Panc1 (cell line): ENCODE results near the gene PRKCB. TPM values are rescaled to one million over a fixed set of nuclear protein-coding genes. Genes with fewer than 3 reads are reported as not detected.

ENCODE experiments used
- ATAC-seq: fragments of 200-7000 bp; cut with Tn5 transposase; 2 replicates; pipeline ENCODE4 v1.9.1; 2020; ENCODE audit warnings: mild to moderate bottlenecking, moderate library complexity
- BruUV-seq: library from RNA; stranded (reverse); fragments of 400-500 nt; replicated peaks from 2 replicates; lab custom pipeline; 2021; lab: Mats Ljungman, UMichigan
- CTCF ChIA-PET: fragments of 300-600 bp; sonication (Branson Sonifier 250); formaldehyde crosslinking; loops from one replicate; lab custom pipeline; 2022; ENCODE audit warnings: antibody characterized with exemption; lab: Charles Lee
- POLR2A ChIA-PET: fragments of 300-600 bp; sonication (Branson Sonifier 250); formaldehyde crosslinking; loops from one replicate; lab custom pipeline; 2022; ENCODE audit warnings: antibody characterized with exemption; lab: Charles Lee
- DNase-seq: peaks from one replicate; pipeline ENCODE4 v3.0.0-alpha.2; 2010; ENCODE audit warnings: low read depth, low spot score
- H3K27ac ChIP-seq: 2 replicates; pipeline ENCODE4 v1.5.1; 2011; ENCODE audit warnings: mild to moderate bottlenecking, low read length, inconsistent platforms
- H3K27me3 ChIP-seq: fragments of 200-500 bp; sonication (Bioruptor generic); 2 replicates; pipeline ENCODE4 v1.6.0; 2014; ENCODE audit warnings: low read length, inconsistent platforms; ENCODE audit not compliant: control insufficient read depth, insufficient read depth
- H3K36me3 ChIP-seq: fragments of 200-500 bp; sonication (Bioruptor generic); 2 replicates; pipeline ENCODE4 v1.5.1; 2014; ENCODE audit warnings: inconsistent platforms, mild to moderate bottlenecking, low read length, moderate library complexity; ENCODE audit not compliant: control insufficient read depth, insufficient read depth
- H3K4me1 ChIP-seq: 2 replicates; pipeline ENCODE4 v1.5.1; 2011; ENCODE audit warnings: inconsistent platforms, mild to moderate bottlenecking, low read length, moderate library complexity; ENCODE audit not compliant: control insufficient read depth, insufficient read depth
- H3K4me3 ChIP-seq, 2 experiments: 2 replicates each; pipeline ENCODE4 v1.5.1; 2011 to 2012; ENCODE audit warnings: low read depth in 2 of 2, low read length in 2 of 2, mild to moderate bottlenecking in 2 of 2, inconsistent platforms in 1 of 2, moderate library complexity in 1 of 2
- H3K9me3 ChIP-seq: fragments of 200-500 bp; sonication (Bioruptor generic); 2 replicates; pipeline ENCODE4 v1.5.1; 2014; ENCODE audit warnings: low read depth, mild to moderate bottlenecking, inconsistent platforms, low read length, moderate library complexity; ENCODE audit not compliant: control insufficient read depth, insufficient read depth
- POLR2AphosphoS5 ChIP-seq: IDR thresholded peaks from 2 replicates; pipeline ENCODE4 v1.6.1; 2012; ENCODE audit warnings: mild to moderate bottlenecking, low read depth, low read length, moderate library complexity
- SIN3A ChIP-seq: IDR thresholded peaks from 2 replicates; pipeline ENCODE4 v1.6.1; 2012; ENCODE audit warnings: low read depth, mild to moderate bottlenecking, low read length, moderate library complexity, borderline replicate concordance; ENCODE audit not compliant: insufficient read depth
- TCF7L2 ChIP-seq: IDR thresholded peaks from 2 replicates; pipeline ENCODE4 v1.6.1; 2011; ENCODE audit warnings: mild to moderate bottlenecking, low read depth, low read length, inconsistent platforms
- in situ Hi-C: cut with HindIII; loops from 2 replicates; pipeline ENCODE4 v1.10.0; 2016; ENCODE audit warnings: low sequenced_read_pairs, low pct_unique_long_range_greater_than_20kb
- intact Hi-C: fragments of 100-400 bp; cut with micrococcal nuclease; formaldehyde crosslinking; loops from one replicate; pipeline ENCODE4 v1.10.0; 2022; ENCODE audit not compliant: unreplicated experiment
- total RNA-seq: library from RNA; stranded (reverse); gene quantifications from one replicate; pipeline ENCODE4 v1.2.1, GENCODE V29; 2021; ENCODE audit not compliant: unreplicated experiment
- TF ChIP-seq, protein P1 (sequence below): fragments of 450-650 bp; IDR thresholded peaks from 2 replicates; pipeline ENCODE4 v1.5.1; 2017; ENCODE audit warnings: mild to moderate bottlenecking
- TF ChIP-seq, protein P2 (sequence below), 2 experiments: IDR thresholded peaks; 2 replicates each; pipeline ENCODE4 v1.6.1; 2011 to 2012; ENCODE audit warnings: low read depth in 2 of 2, control low read depth in 1 of 2, low read length in 1 of 2, mild to moderate bottlenecking in 1 of 2, moderate library complexity in 1 of 2; ENCODE audit not compliant: insufficient read depth in 1 of 2

Gene PRKCB
- total RNA-seq, 1 experiment from 2014 or later = 0.41 TPM

DNA sequence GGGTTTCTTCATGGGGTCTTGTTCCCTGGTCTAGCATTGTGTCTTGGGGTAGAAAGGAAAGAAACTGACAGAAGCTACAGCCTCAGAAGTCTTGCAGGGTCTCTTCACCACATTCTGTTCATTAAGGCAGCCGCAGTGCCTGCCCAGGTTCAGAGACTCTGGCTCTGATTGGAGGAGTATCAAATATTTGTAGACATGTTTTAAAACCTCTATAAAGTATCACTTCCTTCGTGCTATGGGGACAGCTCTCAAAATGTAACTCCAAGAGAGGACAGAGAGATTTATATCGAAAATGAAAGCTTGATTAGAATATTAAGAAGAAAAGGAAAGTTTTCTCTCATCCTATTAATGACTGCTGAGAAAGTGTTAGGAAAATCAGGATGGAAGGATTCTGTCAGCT lies 313.3 kb downstream of the PRKCB start:
- H3K9me3 ChIP-seq = no peaks in the 10 kb centered on the region
- H3K4me3 ChIP-seq = no peak overlapping the region
- peaks cover 9% of the 10 kb centered on the region for H3K27me3 ChIP-seq
- DNase-seq (no peak), ATAC-seq (no peak)
- no peak for TF ChIP-seq SIN3A
- TF ChIP-seq TCF7L2 = no peak
- TF ChIP-seq POLR2AphosphoS5 = no peak
- TF ChIP-seq, protein P1, sequence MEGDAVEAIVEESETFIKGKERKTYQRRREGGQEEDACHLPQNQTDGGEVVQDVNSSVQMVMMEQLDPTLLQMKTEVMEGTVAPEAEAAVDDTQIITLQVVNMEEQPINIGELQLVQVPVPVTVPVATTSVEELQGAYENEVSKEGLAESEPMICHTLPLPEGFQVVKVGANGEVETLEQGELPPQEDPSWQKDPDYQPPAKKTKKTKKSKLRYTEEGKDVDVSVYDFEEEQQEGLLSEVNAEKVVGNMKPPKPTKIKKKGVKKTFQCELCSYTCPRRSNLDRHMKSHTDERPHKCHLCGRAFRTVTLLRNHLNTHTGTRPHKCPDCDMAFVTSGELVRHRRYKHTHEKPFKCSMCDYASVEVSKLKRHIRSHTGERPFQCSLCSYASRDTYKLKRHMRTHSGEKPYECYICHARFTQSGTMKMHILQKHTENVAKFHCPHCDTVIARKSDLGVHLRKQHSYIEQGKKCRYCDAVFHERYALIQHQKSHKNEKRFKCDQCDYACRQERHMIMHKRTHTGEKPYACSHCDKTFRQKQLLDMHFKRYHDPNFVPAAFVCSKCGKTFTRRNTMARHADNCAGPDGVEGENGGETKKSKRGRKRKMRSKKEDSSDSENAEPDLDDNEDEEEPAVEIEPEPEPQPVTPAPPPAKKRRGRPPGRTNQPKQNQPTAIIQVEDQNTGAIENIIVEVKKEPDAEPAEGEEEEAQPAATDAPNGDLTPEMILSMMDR = no peak
- TF ChIP-seq, protein P2, sequence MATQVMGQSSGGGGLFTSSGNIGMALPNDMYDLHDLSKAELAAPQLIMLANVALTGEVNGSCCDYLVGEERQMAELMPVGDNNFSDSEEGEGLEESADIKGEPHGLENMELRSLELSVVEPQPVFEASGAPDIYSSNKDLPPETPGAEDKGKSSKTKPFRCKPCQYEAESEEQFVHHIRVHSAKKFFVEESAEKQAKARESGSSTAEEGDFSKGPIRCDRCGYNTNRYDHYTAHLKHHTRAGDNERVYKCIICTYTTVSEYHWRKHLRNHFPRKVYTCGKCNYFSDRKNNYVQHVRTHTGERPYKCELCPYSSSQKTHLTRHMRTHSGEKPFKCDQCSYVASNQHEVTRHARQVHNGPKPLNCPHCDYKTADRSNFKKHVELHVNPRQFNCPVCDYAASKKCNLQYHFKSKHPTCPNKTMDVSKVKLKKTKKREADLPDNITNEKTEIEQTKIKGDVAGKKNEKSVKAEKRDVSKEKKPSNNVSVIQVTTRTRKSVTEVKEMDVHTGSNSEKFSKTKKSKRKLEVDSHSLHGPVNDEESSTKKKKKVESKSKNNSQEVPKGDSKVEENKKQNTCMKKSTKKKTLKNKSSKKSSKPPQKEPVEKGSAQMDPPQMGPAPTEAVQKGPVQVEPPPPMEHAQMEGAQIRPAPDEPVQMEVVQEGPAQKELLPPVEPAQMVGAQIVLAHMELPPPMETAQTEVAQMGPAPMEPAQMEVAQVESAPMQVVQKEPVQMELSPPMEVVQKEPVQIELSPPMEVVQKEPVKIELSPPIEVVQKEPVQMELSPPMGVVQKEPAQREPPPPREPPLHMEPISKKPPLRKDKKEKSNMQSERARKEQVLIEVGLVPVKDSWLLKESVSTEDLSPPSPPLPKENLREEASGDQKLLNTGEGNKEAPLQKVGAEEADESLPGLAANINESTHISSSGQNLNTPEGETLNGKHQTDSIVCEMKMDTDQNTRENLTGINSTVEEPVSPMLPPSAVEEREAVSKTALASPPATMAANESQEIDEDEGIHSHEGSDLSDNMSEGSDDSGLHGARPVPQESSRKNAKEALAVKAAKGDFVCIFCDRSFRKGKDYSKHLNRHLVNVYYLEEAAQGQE (IDR thresholded peaks at IDR 0.05; ENCODE audit: insufficient read depth in 1 of 2, low read depth in 2 of 2, low read length in 1 of 2) = no peak
- ChIA-PET POLR2A (no interaction called here), CTCF (no interaction called here)
- no peaks in the 10 kb centered on the region for H3K36me3 ChIP-seq
- in situ Hi-C loops (no loop called here), intact Hi-C loops (no loop called here)
- no TSS peak for BruUV-seq
- H3K27ac ChIP-seq = no peak overlapping the region
- H3K4me1 ChIP-seq = no peaks in the 10 kb centered on the region

DNA sequence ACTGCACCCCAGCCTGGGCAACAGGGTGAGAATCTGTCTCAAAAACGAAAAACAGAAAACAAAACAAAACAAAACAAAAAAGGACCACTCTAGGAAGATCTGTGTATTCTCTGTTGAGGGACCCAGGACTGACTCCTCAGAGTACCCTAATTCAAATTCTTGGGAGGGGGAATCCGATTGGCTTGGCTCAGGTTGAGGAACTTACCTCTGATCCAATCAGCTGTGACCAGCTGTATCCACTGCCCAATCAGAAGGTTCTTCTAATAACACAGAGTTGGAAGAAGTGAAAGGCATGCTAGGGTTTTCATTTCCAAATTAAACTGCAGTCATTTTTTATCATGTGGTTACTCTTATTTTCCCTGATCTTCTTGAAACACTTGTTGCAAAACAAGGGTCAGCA lies 314.5 kb downstream of the PRKCB start:
- intact Hi-C loops (no loop called here), in situ Hi-C loops (no loop called here)
- POLR2A ChIA-PET = no interaction called here
- no TSS peak for BruUV-seq
- Histone ChIP-seq H3K4me3 (no peak overlapping the region), H3K36me3 (no peaks in the 10 kb centered on the region), H3K27ac (no peak overlapping the region), H3K27me3 (peaks cover 6% of the 10 kb centered on the region; the same call in 1 of the 2 replicates), H3K9me3 (no peaks in the 10 kb centered on the region), H3K4me1 (no peaks in the 10 kb centered on the region)
- CTCF ChIA-PET = no interaction called here
- DNase-seq (no peak), ATAC-seq (no peak)
- TF ChIP-seq, protein P2 (IDR thresholded peaks at IDR 0.05; ENCODE audit: insufficient read depth in 1 of 2, low read depth in 2 of 2, low read length in 1 of 2) = no peak
- no peak for TF ChIP-seq SIN3A
